ENCODE measurements around the gene PHKB.

DNA sequence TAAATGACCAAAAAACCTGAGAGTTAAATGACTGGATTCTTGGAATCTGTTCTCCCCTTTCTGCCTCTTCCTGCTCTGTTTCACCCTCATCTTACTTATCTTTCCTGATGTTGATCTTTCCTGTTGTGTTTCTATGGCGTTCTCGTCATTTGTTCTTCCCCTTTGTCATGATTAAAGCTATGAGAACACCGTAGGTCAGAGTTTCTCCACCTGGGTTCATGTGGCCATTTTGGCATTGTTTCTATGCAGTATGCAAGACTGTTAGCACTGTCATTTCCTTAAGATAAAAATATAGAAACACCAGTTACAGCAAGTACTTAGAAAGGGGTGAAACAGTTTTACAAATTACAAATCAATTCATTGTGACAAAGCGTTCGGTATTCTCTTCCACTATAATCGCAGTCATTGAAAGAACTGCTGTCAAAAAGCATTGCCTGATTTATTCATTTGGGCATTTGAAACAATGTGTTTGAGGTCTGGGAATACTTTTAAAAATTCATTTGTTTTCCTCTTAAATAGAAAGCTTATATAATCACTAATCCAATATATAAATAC, 166.0 kb downstream of the PHKB start:
- TF ChIP-seq, protein P1, sequence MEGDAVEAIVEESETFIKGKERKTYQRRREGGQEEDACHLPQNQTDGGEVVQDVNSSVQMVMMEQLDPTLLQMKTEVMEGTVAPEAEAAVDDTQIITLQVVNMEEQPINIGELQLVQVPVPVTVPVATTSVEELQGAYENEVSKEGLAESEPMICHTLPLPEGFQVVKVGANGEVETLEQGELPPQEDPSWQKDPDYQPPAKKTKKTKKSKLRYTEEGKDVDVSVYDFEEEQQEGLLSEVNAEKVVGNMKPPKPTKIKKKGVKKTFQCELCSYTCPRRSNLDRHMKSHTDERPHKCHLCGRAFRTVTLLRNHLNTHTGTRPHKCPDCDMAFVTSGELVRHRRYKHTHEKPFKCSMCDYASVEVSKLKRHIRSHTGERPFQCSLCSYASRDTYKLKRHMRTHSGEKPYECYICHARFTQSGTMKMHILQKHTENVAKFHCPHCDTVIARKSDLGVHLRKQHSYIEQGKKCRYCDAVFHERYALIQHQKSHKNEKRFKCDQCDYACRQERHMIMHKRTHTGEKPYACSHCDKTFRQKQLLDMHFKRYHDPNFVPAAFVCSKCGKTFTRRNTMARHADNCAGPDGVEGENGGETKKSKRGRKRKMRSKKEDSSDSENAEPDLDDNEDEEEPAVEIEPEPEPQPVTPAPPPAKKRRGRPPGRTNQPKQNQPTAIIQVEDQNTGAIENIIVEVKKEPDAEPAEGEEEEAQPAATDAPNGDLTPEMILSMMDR (IDR thresholded peaks at IDR 0.05) = no peak
- TF ChIP-seq POLR2A (IDR thresholded peaks at IDR 0.05) = no peak
